Uterus (tissue), 4 donors: ENCODE data around the gene HGFAC. TPM values are rescaled to one million over a fixed set of nuclear protein-coding genes. Genes with fewer than 3 reads are reported as not detected.

Source experiments
- DNase-seq, 2 donors: peaks; one replicate each; pipeline ENCODE4 v3.0.0-alpha.2; 2019 to 2020
- H3K27ac ChIP-seq, 2 donors: fragments of 200-600 bp; sonication (generic); 1 replicate in 1 of 2; 2 replicates in 1 of 2; pipeline ENCODE4 v1.5.1; 2016 to 2018
- H3K27me3 ChIP-seq, 2 donors: fragments of 200-600 bp; sonication (generic); one replicate each; pipeline ENCODE4 v1.5.1; 2018 to 2019; ENCODE audit warnings: control low read depth in 1 of 2
- H3K36me3 ChIP-seq, 2 donors: fragments of 200-600 bp; sonication (generic); one replicate each; pipeline ENCODE4 v1.5.1; 2019; ENCODE audit warnings: control low read depth in 1 of 2
- H3K4me1 ChIP-seq, 2 donors: fragments of 200-600 bp; sonication (generic); one replicate each; pipeline ENCODE4 v1.5.1; 2018 to 2019; ENCODE audit warnings: control low read depth in 1 of 2
- H3K4me3 ChIP-seq, 2 donors: fragments of 200-600 bp; sonication (generic); 1 replicate in 1 of 2; 2 replicates in 1 of 2; pipeline ENCODE4 v1.5.1; 2018 to 2019; ENCODE audit warnings: mild to moderate bottlenecking in 1 of 2
- H3K9me3 ChIP-seq, 2 donors: fragments of 200-600 bp; sonication (generic); one replicate each; pipeline ENCODE4 v1.5.1; 2019; ENCODE audit warnings: control low read depth in 1 of 2
- POLR2A ChIP-seq, 2 donors: fragments of 450-650 bp; IDR thresholded peaks; one replicate each; pipeline ENCODE4 v1.6.1; 2016; ENCODE audit warnings: antibody characterized with exemption in 2 of 2, mild to moderate bottlenecking in 1 of 2, moderate library complexity in 1 of 2
- intact Hi-C: fragments of 100-400 bp; cut with DNase I; formaldehyde crosslinking; loops from one replicate; pipeline ENCODE4 v1.15.1; 2023; ENCODE audit warnings: low total_unique reads
- total RNA-seq, 4 donors: library from RNA; depleted of rRNA in 3 of 4; stranded (reverse); fragments of >200 nt in 3 of 4; gene quantifications; one replicate each; pipeline versions ENCODE4 v1.1.0 to v1.2.4, GENCODE V29; 2014 to 2023
- TF ChIP-seq, protein P1 (sequence below), 4 experiments: fragments of 200-600 bp in 2 of 4; fragments of 450-650 bp in 2 of 4; sonication (generic) in 2 of 4; IDR thresholded peaks; one replicate each; pipeline ENCODE4 v1.5.1; 2016 to 2019; ENCODE audit warnings: antibody characterized with exemption in 4 of 4, mild to moderate bottlenecking in 2 of 4, moderate library complexity in 1 of 4
- donor health status: DM: yes; HTN: yes; CAD: no.

The HGFAC gene
- total RNA-seq, 4 donors from 2014 or later: 0.28 to 3.1 TPM; not detected in 2

DNA sequence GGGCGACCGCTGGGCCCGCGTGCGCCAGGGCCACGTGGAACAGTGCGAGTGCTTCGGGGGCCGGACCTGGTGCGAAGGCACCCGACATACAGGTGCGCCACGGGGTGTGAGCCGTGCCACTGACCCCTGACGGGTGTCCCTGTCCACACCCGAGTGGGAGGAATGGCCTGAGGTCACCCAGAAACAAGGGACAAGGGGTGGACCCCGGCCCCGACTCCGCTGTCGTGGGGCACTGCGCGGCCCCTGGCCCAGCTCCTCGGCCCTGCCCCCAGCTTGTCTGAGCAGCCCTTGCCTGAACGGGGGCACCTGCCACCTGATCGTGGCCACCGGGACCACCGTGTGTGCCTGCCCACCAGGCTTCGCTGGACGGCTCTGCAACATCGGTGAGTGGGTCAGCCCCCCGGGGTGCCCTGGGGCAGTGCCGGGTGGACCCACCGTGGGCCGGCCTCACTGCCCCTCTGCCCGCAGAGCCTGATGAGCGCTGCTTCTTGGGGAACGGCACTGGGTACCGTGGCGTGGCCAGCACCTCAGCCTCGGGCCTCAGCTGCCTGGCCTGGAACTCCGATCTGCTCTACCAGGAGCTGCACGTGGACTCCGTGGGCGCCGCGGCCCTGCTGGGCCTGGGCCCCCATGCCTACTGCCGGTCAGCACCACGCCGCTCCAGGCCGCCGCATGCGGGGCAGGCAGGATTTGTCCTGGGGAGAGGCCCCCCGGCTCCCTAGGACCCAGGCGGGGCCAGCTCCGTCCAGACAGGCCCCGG is 2.8 kb downstream of the HGFAC start:
- no peak overlapping the region for H3K4me3 ChIP-seq
- TF ChIP-seq, protein P1, sequence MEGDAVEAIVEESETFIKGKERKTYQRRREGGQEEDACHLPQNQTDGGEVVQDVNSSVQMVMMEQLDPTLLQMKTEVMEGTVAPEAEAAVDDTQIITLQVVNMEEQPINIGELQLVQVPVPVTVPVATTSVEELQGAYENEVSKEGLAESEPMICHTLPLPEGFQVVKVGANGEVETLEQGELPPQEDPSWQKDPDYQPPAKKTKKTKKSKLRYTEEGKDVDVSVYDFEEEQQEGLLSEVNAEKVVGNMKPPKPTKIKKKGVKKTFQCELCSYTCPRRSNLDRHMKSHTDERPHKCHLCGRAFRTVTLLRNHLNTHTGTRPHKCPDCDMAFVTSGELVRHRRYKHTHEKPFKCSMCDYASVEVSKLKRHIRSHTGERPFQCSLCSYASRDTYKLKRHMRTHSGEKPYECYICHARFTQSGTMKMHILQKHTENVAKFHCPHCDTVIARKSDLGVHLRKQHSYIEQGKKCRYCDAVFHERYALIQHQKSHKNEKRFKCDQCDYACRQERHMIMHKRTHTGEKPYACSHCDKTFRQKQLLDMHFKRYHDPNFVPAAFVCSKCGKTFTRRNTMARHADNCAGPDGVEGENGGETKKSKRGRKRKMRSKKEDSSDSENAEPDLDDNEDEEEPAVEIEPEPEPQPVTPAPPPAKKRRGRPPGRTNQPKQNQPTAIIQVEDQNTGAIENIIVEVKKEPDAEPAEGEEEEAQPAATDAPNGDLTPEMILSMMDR (IDR thresholded peaks at IDR 0.05): no peak
- no peak for TF ChIP-seq POLR2A (IDR thresholded peaks at IDR 0.05)
- H3K36me3 ChIP-seq: no peaks in the 10 kb centered on the region
- no peaks in the 10 kb centered on the region for H3K9me3 ChIP-seq
- DNase-seq: no peak
- H3K4me1 ChIP-seq: no peaks in the 10 kb centered on the region
- intact Hi-C loops: no loop called here
- no peaks in the 10 kb centered on the region for H3K27me3 ChIP-seq
- no peak overlapping the region for H3K27ac ChIP-seq

DNA sequence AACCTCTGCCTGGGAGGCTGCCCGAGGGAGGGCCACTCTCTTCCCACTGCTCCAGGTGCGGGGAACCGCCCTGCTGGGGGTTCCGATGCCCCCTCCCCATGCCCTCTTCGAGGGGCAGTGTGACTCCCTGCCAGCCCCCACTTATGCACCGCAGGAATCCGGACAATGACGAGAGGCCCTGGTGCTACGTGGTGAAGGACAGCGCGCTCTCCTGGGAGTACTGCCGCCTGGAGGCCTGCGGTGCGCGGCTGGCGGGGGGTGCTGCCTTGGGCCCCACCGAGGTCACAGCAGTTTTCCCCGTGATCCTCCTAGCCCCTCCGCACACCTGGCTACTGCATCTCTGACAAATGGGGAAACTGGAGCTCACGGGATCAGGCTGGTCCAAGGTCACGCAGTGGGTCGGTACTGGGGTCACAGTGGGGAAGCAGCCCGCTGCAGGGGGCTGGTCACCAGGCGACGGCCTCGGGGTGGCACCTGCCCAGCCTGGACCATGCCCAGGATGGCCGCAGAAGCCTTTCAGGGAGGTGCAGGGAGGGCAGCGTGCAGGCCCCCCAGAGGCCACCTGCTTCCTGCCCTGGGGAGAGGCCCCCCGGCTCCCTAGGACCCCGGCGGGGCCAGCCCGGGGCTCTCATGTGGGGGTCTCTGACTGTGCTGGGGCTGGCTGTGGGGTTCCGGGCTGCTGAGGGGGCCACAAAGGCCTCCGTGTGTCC is 3.5 kb downstream of the HGFAC start:
- no peaks in the 10 kb centered on the region for H3K27me3 ChIP-seq
- no peak overlapping the region for H3K27ac ChIP-seq
- DNase-seq: no peak
- intact Hi-C loops: no loop called here
- TF ChIP-seq, protein P1 (IDR thresholded peaks at IDR 0.05): no peak
- no peak for TF ChIP-seq POLR2A (IDR thresholded peaks at IDR 0.05)
- no peak overlapping the region for H3K4me3 ChIP-seq
- H3K4me1 ChIP-seq: no peaks in the 10 kb centered on the region
- H3K36me3 ChIP-seq: no peaks in the 10 kb centered on the region
- no peaks in the 10 kb centered on the region for H3K9me3 ChIP-seq

DNA sequence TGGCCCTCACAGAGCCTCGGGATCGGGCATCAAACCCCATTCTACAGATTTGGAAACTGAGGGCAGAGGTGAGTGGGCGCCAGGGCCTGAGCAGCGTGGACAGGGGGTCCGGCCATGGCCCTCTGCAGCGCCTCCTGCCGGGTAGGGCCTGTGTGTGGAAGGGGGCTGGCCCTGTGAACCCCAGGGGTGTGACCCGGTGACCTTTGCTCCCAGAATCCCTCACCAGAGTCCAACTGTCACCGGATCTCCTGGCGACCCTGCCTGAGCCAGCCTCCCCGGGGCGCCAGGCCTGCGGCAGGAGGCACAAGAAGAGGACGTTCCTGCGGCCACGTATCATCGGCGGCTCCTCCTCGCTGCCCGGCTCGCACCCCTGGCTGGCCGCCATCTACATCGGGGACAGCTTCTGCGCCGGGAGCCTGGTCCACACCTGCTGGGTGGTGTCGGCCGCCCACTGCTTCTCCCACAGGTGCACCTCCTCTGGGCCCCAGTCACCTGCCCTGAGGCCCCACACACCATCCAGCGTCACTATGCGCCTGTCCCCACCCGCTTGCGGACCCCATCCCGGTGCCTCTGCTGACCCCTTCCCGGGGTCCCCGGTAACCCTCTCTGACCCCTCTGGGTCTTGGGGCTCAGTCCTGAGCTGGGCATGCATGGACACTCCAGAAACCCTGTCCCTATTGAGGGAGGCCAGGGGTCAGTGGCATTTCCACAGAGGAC is 4.2 kb downstream of the HGFAC start:
- no peaks in the 10 kb centered on the region for H3K36me3 ChIP-seq
- no peaks in the 10 kb centered on the region for H3K4me1 ChIP-seq
- DNase-seq: no peak
- TF ChIP-seq POLR2A (IDR thresholded peaks at IDR 0.05): no peak
- TF ChIP-seq, protein P1 (IDR thresholded peaks at IDR 0.05): no peak
- no peak overlapping the region for H3K4me3 ChIP-seq
- intact Hi-C loops: no loop called here
- no peaks in the 10 kb centered on the region for H3K9me3 ChIP-seq
- no peaks in the 10 kb centered on the region for H3K27me3 ChIP-seq
- H3K27ac ChIP-seq: no peak overlapping the region

GRCh38 chr4:3446631-3447320 is 5.0 kb downstream of the HGFAC start:
- TF ChIP-seq POLR2A (IDR thresholded peaks at IDR 0.05): no peak
- TF ChIP-seq, protein P1 (IDR thresholded peaks at IDR 0.05): no peak
- no peak for DNase-seq
- no peak overlapping the region for H3K4me3 ChIP-seq
- intact Hi-C loops: no loop called here
- no peak overlapping the region for H3K27ac ChIP-seq
- no peaks in the 10 kb centered on the region for H3K9me3 ChIP-seq
- H3K4me1 ChIP-seq: no peaks in the 10 kb centered on the region
- no peaks in the 10 kb centered on the region for H3K27me3 ChIP-seq
- H3K36me3 ChIP-seq: no peaks in the 10 kb centered on the region
